Hepatocyte (in vitro differentiated cells): ENCODE results near the gene TTC23.

ENCODE experiments used
- EZH2 ChIP-seq: fragments of 200-600 bp; sonication (generic); IDR thresholded peaks from 2 replicates; pipeline ENCODE4 v1.6.1; 2016; ENCODE audit warnings: antibody characterized with exemption, mild to moderate bottlenecking, borderline replicate concordance
- TF ChIP-seq, protein P1 (sequence below): fragments of 200-600 bp; sonication (generic); IDR thresholded peaks from 2 replicates; pipeline ENCODE4 v1.5.1; 2016; ENCODE audit warnings: antibody characterized with exemption, mild to moderate bottlenecking; ENCODE audit not compliant: poor library complexity

DNA sequence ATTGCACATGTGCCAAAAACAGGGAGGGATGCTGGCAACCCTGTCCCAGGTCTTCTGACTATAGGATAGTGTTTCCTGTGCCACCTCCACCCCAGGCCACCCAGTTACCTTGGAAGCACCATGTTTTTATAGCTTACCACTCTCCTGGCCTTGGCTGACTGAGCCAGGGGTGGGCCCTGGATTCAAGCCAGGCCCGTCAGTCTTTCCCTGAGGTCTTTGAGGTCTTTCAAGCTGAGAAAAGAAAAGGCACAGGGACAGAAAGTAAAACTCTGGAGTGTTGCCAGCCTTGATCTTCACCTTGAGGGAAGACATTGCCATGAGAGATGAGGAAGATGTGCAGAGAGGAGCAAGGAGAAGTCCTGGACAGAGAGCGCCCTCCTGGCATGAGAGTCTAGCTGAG lies 98.2 kb downstream of the TTC23 start:
- TF ChIP-seq, protein P1, sequence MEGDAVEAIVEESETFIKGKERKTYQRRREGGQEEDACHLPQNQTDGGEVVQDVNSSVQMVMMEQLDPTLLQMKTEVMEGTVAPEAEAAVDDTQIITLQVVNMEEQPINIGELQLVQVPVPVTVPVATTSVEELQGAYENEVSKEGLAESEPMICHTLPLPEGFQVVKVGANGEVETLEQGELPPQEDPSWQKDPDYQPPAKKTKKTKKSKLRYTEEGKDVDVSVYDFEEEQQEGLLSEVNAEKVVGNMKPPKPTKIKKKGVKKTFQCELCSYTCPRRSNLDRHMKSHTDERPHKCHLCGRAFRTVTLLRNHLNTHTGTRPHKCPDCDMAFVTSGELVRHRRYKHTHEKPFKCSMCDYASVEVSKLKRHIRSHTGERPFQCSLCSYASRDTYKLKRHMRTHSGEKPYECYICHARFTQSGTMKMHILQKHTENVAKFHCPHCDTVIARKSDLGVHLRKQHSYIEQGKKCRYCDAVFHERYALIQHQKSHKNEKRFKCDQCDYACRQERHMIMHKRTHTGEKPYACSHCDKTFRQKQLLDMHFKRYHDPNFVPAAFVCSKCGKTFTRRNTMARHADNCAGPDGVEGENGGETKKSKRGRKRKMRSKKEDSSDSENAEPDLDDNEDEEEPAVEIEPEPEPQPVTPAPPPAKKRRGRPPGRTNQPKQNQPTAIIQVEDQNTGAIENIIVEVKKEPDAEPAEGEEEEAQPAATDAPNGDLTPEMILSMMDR: no peak
- TF ChIP-seq EZH2: no peak
